Measurements from ENCODE around the gene EMP1. TPM values are rescaled to one million over a fixed set of nuclear protein-coding genes. Genes with fewer than 3 reads are reported as not detected.

The EMP1 gene
- total and polyA plus RNA-seq, 2 experiments from 2014 or later, result 0.07 to 0.39 TPM

DNA sequence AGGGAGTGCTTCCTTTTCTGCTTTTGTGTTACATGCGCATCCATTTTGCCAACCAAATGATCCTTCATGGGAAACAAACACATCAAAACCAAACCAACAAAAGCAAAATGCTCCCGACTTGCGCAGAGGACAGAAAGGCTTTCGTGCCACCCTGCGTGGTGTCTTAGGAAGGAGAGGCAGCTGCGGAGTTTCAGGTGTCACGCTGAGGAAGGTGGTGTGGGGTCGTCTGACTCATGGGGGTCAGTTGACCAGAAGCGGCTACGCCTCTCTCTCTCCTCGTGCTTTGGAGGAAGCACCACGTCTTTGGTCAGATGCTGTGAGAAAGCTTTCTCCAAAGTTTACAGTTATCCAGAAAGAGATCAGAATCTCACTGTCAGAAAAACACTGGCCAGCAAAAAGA, 7.9 kb downstream of the EMP1 start:
- Histone ChIP-seq H3K4me1 (ENCODE audit: insufficient read depth) (peaks cover 41% of the 10 kb centered on the region), H2AFZ (peak overlapping the region; percentile 88), H3F3A (replicated peaks; ENCODE audit: low read depth) (no peaks in the 10 kb centered on the region), H4K20me1 (replicated peaks; ENCODE audit: insufficient read depth) (no peaks in the 10 kb centered on the region), H3K27me3 (ENCODE audit: insufficient read depth) (no peaks in the 10 kb centered on the region), H3K9me2 (ENCODE audit: insufficient read depth) (peaks cover under 1% of the 10 kb centered on the region; the same call in 1 of the 2 replicates), H3K79me2 (replicated peaks; ENCODE audit: insufficient read depth) (no peaks in the 10 kb centered on the region), H3K4me2 (peak overlapping the region; percentile 68), H3K4me3 (no peak overlapping the region; the same call in 1 of the 2 replicates), H3K36me3 (ENCODE audit: insufficient read depth) (no peaks in the 10 kb centered on the region), H3K27ac (ENCODE audit: low read depth) (peak overlapping the region; percentile 80)
- peak overlapping the region; percentile 40; the same call in 1 of the 2 replicates for H3K27ac Mint-ChIP-seq
- peak overlapping the region; percentile 4; the same call in 2 of the 3 replicates for H3K4me3 Mint-ChIP-seq
- ATAC-seq (peak; percentile 20), DNase-seq (ENCODE audit: low spot score) (peak; percentile 29)
- TF ChIP-seq, protein P1, sequence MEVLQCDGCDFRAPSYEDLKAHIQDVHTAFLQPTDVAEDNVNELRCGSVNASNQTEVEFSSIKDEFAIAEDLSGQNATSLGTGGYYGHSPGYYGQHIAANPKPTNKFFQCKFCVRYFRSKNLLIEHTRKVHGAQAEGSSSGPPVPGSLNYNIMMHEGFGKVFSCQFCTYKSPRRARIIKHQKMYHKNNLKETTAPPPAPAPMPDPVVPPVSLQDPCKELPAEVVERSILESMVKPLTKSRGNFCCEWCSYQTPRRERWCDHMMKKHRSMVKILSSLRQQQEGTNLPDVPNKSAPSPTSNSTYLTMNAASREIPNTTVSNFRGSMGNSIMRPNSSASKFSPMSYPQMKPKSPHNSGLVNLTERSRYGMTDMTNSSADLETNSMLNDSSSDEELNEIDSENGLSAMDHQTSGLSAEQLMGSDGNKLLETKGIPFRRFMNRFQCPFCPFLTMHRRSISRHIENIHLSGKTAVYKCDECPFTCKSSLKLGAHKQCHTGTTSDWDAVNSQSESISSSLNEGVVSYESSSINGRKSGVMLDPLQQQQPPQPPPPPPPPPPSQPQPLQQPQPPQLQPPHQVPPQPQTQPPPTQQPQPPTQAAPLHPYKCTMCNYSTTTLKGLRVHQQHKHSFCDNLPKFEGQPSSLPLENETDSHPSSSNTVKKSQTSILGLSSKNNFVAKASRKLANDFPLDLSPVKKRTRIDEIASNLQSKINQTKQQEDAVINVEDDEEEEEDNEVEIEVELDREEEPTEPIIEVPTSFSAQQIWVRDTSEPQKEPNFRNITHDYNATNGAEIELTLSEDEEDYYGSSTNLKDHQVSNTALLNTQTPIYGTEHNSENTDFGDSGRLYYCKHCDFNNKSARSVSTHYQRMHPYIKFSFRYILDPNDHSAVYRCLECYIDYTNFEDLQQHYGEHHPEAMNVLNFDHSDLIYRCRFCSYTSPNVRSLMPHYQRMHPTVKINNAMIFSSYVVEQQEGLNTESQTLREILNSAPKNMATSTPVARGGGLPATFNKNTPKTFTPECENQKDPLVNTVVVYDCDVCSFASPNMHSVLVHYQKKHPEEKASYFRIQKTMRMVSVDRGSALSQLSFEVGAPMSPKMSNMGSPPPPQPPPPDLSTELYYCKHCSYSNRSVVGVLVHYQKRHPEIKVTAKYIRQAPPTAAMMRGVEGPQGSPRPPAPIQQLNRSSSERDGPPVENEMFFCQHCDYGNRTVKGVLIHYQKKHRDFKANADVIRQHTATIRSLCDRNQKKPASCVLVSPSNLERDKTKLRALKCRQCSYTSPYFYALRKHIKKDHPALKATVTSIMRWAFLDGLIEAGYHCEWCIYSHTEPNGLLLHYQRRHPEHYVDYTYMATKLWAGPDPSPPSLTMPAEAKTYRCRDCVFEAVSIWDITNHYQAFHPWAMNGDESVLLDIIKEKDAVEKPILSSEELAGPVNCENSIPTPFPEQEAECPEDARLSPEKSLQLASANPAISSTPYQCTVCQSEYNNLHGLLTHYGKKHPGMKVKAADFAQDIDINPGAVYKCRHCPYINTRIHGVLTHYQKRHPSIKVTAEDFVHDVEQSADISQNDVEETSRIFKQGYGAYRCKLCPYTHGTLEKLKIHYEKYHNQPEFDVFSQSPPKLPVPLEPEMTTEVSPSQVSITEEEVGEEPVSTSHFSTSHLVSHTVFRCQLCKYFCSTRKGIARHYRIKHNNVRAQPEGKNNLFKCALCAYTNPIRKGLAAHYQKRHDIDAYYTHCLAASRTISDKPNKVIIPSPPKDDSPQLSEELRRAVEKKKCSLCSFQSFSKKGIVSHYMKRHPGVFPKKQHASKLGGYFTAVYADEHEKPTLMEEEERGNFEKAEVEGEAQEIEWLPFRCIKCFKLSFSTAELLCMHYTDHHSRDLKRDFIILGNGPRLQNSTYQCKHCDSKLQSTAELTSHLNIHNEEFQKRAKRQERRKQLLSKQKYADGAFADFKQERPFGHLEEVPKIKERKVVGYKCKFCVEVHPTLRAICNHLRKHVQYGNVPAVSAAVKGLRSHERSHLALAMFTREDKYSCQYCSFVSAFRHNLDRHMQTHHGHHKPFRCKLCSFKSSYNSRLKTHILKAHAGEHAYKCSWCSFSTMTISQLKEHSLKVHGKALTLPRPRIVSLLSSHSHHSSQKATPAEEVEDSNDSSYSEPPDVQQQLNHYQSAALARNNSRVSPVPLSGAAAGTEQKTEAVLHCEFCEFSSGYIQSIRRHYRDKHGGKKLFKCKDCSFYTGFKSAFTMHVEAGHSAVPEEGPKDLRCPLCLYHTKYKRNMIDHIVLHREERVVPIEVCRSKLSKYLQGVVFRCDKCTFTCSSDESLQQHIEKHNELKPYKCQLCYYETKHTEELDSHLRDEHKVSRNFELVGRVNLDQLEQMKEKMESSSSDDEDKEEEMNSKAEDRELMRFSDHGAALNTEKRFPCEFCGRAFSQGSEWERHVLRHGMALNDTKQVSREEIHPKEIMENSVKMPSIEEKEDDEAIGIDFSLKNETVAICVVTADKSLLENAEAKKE (CRISPR knock-in tag; IDR thresholded peaks at IDR 0.05), result 0 out of 2 replicates have a peak, but pooled peaks have one; percentile 10
- TF ChIP-seq, protein P2, sequence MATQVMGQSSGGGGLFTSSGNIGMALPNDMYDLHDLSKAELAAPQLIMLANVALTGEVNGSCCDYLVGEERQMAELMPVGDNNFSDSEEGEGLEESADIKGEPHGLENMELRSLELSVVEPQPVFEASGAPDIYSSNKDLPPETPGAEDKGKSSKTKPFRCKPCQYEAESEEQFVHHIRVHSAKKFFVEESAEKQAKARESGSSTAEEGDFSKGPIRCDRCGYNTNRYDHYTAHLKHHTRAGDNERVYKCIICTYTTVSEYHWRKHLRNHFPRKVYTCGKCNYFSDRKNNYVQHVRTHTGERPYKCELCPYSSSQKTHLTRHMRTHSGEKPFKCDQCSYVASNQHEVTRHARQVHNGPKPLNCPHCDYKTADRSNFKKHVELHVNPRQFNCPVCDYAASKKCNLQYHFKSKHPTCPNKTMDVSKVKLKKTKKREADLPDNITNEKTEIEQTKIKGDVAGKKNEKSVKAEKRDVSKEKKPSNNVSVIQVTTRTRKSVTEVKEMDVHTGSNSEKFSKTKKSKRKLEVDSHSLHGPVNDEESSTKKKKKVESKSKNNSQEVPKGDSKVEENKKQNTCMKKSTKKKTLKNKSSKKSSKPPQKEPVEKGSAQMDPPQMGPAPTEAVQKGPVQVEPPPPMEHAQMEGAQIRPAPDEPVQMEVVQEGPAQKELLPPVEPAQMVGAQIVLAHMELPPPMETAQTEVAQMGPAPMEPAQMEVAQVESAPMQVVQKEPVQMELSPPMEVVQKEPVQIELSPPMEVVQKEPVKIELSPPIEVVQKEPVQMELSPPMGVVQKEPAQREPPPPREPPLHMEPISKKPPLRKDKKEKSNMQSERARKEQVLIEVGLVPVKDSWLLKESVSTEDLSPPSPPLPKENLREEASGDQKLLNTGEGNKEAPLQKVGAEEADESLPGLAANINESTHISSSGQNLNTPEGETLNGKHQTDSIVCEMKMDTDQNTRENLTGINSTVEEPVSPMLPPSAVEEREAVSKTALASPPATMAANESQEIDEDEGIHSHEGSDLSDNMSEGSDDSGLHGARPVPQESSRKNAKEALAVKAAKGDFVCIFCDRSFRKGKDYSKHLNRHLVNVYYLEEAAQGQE (IDR thresholded peaks at IDR 0.05; ENCODE audit: unreplicated experiment), result no peak
- H3K27me3 Mint-ChIP-seq (ENCODE audit: insufficient read depth, low read depth, poor library complexity), result peaks cover 18% of the 10 kb centered on the region
- H3K9me3 Mint-ChIP-seq, result no peaks in the 10 kb centered on the region
- H3K36me3 Mint-ChIP-seq (ENCODE audit: low read depth), result no peaks in the 10 kb centered on the region
- peaks cover 51% of the 10 kb centered on the region for H3K4me1 Mint-ChIP-seq

Data from GM23338 (cell line).